Stimulated activated CD8-positive, alpha-beta memory T cell treated with anti-CD3 and anti-CD28 coated beads, Interleukin-15, amount 100 ng/mL, for 24 hours (primary cell): ENCODE data around the gene MLF2.

Experiments used
- DNase-seq: peaks from one replicate; pipeline ENCODE4 v3.0.0-alpha.2; 2020; ENCODE audit warnings: low read depth

Gene MLF2, protein sequence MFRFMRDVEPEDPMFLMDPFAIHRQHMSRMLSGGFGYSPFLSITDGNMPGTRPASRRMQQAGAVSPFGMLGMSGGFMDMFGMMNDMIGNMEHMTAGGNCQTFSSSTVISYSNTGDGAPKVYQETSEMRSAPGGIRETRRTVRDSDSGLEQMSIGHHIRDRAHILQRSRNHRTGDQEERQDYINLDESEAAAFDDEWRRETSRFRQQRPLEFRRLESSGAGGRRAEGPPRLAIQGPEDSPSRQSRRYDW

DNA sequence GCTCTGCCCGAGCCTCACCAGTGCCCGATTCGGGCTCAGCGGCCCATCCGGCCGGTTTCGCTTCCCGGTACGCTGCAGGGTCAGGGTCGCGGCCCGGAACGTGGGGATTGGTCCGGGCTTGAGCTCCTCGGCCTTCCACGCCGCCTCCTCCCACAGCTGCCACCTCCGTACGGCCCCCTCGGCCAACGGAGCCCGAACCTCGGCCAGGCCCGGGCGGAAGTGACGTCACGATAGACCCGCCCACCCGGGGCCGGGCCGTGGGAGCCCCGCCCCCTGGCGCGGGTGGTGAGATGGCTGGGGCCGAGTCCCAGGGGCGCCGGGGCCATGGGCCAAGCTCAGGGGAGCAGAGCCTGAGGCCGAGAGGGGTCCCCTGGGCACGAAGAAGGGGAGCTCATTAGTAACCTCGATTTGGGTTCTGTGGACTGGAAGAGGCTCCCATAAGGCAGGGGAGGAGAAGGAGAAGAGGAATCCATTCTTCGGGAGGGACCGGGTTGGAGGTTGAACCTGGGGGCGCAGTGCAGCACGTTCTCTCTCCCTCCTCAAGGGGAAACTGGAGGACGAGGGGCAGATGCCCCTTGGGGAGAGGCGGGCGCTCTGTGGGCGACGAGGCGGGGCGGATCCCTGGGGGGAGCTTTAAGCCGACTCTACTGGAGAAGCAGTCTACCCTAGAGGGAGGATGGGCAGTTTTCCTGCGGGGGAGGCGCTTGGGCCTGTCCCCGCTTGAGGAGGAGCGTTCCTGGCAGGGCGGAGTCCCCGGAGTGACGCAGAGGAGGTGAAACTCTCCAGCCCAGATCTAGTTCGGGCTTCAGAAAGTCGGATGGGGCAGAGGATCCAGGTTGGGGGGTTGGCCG is at the start of gene MLF2:
TSS of gene MLF2 (minus strand) at position 221 of the 851 bp plus-strand sequence. CDS start 807 bp downstream, outside the sequence.
- DNase-seq, result peak; percentile 91

DNA sequence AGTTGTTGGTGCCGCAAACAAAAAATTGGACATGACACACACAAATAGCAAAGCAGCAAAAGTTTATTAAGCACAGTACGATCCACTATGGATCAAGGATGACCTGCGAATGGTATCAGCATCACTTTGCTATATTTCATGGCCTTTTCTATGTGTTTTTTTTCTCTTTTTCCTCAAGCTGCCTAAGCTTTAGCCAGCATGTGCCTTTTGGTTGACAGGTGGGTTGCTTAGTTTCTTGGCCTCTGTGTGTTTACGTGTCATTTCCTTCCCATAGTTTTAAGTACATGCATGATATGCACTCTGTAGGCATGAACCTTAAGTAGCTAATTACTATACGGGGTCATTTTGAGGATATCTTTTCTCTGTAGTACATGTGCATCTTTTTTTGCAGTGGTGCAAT is 46.2 kb upstream of the MLF2 start:
- DNase-seq, result no peak

DNA sequence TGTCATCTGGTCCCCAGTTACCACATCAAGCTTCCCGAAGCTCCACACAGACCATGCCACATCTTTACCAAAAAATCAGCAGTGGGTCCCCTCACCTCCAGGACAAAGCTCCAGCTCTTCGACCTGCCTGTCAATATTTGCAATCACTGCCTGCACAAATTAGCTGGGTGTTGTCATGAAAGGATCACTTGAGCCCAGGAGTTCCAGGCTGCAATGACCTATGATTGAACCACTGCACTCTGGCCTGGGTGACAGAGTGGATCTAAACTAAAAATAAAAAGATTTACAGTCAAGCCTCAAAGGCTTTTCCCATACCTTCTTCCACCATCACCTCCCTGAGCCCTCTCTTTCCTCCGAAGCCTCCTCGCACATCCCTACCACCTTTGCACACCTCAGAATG is 43.6 kb upstream of the MLF2 start:
- DNase-seq, result no peak

DNA sequence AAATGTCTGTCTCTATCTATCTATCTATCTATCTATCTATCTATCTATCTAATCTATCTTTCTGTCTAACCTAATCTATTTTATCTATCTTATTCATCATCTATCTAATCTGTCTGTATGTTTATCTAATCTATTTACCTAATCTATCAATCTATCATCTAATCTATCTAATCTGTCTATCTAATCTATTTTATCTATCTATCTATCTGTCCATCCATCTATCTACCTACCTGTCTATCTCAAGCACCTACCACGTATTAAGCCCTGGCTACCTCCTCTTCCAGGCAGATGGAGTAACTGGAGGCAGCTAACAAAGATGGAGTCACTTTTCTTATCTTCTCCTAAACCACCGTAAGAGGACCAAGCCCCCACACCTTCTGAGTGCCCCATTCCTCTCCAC is 42.1 kb upstream of the MLF2 start:
- no peak for DNase-seq

DNA sequence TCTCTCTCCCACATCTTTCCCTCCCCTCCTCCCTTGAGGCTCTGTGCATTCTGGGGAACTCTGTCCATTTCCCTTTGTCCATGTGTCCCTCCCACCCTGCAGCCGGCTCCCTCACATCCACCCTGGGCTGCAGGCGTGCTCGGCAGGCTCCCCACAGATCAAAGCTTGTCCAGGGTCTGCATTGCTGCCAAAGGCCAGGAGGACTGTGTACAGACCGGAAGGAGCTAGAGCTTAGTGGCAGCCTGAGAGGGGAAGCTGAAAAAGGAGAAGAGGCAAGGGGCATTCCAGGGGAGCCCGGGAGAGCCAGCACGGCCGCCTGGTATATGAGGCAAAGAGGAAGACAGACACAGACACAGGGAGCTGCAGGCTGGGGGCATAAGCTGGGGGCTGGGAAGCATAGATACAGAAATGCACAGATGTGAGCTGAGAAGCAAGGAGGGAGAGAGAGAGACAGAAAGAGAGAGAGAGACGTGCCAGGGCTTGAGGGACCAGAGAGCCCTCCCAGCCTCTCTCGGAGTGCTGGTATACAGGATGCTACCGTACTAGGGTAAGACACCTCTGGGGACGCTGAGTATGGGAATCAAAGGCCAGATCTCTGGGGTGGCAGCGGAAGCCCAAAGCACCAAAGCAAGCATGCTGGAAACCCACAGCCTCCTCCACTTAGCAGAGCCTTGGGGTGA is 39.7 kb upstream of the MLF2 start:
- DNase-seq, result no peak

DNA sequence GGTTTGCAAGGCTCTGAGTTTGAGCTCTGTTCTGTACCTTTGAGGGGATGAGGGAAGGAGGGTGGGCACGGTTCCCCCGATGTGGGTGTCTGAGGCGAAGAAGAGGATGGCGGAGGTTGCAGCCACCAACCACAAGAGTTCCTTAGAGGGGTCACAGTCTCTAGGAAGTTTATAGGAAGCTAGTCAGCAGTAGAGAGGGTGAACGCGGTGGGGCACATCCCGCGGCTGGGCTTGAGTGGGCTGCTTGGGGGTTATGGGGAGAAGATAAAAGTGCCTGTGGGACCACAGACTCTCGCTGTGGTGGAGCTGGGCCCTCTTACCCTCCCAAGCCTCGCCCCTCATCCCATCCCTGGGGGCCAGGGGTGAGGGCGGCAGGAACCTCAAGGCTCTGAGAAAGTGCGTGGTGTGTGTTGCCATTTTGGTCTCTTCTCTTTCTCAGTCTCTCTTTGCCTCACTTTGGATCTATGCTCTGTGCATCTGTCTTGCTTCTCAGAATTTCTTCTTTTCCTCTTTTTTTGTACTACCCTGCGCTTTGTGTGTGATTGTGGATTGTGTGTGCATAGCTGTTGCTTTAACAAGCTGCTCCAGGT is 39.1 kb upstream of the MLF2 start:
- no peak for DNase-seq

DNA sequence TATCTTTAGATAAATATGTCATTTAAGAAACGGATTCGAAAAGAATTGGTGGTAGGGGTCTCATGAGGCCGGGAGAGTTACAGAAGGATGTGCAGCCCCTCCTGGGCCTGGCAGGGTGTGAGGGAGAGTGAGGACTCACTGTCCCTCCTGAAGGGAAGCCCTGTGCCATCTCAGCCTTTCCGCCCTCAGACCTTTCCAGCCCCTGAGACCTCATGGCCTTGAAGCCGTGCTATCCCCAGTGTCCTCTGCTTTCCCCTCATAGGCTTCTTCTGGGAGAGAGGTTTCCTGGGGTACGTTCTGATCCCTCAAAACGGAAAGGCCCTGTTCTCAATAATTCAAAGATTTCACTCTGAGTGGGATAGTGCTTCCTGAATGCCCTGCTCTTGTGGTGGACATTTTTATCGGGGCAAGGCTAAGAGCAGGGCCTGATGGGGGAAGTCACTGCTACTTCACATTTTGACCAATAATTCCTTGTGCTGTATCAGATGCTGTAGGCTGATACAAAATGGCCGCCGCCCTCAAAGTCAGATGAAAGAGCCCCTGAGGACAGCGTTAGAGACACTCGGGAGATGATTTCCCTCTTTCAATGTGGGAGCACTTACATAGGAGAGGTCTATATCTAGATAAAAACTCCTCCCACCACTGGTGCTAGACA is 37.7 kb upstream of the MLF2 start:
- DNase-seq, result no peak

DNA sequence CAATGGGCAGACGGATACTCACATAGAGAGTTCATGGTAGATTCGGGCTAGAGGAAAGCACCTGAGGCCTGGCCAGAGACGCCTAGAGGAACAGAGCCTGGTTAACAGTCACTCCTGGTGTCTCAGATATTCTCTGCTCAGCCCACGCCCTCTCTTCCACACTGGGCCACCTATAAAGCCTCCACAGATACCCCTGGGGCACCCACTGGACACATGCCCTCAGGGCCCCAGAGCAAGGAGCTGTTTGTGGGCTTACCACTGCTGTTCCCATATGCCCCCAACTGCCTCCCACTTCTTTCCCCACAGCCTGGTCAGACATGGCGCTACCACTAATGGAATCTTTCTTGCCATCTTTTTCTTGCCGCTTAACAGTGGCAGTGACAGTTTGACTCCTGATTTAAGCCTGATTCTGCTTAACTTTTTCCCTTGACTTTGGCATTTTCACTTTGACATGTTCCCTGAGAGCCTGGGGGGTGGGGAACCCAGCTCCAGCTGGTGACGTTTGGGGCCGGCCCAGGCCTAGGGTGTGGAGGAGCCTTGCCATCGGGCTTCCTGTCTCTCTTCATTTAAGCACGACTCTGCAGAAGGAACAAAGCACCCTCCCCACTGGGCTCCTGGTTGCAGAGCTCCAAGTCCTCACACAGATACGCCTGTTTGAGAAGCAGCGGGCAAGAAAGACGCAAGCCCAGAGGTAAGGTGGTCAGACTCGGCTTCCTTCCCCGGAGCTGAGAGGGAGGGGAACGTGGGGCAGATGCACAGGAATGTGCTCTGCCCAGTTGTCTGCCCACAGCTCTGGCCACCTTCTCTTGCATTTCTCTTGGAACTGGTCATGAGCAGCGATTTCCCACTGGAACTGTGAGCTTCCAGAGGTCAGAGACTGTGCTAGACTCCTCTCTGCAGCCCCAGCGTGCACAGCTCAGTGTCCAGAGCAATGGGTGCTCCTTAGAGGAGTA is 36.3 kb upstream of the MLF2 start, which contains the start of gene CD4:
TSS of gene CD4 (plus strand) at position 557 of the 953 bp plus-strand sequence. CDS start 10,611 bp downstream, outside the sequence.
- DNase-seq, result no peak

DNA sequence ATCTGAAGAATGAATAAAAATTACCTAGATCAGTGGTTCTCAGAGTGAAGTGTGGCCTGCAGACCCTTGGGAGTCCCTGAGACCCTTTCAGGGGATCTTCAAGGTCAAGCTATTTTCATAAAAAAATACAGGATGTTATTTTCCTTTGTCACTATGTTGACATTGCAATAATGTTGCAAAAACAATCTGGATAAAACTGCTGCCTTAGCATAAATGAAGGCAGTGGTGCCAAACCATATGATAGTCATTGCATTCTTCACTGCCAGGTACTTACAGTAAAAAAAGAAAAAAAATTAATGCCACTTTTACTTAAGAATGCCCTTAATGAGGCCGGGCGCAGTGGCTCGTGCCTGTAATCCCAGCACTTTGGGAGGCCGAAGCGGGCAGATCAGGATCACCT is 34.4 kb upstream of the MLF2 start:
- no peak for DNase-seq

DNA sequence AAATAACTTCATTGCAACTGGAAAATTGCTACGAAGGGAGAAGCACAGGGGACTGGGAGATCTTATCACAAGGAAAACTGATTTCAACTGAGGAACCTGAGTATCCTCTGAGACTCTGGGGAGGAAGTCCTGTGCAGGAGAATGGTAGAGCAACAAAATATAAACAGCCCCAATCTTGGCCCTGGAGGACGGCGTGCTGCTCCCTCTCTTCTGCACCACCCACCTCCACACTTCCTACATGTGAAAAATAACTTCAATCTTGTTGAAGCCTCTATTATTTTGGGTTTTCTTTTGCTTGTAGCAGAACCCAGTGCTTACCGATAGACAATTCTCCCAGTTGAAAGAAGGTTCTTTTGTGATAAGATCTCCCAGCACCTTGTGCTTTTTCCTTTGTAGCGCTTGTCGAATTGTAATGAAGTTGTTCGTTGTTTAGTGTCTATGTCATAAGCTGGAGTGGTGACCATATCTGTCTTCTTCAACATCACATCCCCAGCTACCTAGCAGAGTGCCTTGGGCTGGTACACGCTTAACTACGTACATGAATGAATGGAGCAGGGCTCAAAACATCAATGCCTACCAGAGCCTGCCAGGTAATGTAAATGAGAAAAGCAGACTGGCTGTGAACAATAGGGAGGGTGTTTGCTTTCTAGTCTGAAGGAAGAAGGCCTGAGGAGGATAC is 33.6 kb upstream of the MLF2 start:
- DNase-seq, result no peak

DNA sequence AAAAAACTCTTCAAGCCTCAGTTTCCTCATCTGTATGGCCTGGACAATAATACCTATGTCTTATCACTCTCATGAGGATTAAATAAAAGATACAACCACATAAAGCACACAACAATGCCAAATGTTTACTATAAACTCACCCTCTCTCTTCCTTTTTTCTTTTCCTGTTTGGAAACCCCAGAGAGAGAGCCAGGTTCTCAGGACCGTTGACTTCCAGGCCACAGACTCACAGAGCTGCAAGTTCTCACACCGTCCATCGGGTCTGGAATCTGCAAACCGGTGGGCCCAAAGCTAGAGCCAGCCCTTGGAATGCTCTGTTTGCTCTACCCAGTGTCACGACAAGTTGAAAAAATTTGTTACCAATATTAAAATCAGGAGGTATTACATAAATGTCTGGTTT is 31.8 kb upstream of the MLF2 start:
- DNase-seq, result no peak

DNA sequence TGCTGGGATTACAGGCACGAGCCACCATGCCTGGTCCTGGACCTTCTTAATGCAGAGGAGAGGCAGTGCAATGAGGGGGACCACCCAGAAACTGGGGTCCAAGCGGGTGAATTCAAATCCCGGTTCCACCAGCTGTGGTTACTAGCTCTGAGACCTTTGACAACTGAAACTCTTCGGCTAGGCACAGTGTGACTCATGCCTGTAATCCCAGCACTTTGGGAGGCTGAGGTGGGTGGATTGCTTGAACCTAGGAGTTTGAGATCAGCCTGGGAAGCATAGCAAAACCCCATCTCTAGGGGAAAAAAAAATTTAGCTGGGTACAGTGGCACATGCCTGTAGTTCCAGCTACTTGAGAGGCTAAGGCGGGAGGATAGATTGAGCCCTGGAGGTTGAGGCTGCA is 31.4 kb upstream of the MLF2 start:
- no peak for DNase-seq

DNA sequence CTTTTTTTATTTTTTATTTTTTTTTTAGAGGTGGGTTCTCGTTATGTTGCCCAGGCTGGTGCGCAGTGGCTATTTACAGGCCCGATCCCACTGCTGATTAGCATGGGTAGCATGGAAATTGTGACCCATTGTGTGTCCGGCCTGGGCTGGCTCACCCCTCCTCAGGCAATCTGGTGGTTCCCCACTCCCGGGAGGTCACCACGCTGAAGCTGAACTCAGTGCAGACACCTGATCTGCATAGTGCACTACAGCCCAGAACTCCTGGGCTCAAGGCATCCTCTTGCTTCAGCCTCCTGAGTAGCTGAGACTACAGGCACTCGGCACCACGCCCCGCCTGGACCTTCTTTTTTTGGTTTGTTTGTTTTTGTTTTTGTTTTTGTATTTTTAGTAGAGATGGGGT is 30.9 kb upstream of the MLF2 start:
- no peak for DNase-seq

DNA sequence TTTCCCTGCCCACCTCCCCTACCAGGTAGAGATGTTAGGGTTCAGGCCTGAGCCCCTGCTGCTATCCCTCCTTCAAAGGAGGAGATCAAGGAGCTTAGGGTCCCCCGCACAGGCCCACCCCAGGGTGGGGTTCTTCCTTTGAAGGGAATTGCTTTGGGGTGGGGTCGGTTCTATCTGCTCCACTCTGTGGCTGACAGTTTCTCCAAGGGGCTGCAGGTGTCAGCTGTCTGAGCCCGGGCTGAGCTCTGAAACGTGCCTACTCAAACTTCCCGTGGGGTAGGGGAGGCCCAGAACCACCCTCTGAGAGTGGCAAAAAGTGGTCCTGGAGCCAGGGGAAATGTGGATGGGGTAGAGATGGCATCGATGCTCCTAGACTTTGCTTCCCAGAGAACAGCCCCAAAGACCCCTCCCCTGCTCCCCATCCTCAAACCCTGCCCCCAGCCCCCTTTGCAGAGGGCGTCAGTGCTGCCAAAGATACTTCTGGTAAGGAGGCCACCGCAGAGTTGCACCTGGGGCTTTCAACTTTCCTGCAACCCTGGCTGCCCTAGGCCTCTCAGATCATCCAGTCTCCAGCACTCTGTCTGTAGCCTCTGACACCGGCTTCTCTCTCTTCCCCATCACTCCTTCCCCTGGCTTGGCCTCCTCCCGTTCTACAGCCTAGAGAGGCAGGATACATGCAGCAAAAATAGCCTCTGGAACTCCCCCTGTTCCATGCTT is 30.1 kb upstream of the MLF2 start:
- DNase-seq, result no peak

DNA sequence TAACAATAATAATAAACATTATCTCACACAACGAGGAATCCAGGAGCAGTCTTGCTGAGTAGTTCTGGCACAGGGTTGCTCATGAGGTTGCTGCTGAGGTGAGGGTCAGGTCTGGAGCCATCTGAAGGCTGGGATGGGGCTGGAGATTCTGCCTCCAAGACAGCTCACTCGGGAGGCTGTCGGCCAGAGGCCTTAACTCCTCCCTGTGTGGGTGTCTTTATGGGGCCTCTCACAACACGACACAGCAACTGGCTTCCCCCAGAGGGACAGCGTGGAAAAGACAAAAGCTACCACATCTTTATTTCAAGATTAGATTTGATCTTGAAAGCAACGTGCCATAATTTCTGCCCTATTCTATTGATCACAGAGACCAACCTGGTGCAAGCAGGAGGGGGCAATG is 29.2 kb upstream of the MLF2 start:
- DNase-seq, result no peak

DNA sequence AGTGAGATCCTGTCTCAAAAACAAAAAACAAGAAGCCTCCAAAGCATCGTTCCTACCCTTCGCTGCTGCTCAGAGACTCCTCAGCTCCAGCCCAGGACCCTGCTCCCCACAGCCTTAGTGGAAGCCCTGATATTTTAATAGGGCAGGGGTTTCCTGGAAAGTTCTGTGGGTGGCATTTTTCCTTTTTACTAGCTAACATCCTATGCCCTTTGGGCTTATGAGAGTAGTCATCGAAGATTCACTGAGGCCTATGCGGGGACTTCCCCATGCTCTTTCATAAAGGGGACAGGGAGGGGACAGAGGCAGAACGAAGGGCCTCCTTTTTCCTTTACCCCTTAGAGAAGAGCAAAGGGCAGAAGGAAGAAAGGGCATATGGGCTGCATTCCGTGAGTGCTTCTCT is 27.6 kb upstream of the MLF2 start:
- DNase-seq, result no peak

DNA sequence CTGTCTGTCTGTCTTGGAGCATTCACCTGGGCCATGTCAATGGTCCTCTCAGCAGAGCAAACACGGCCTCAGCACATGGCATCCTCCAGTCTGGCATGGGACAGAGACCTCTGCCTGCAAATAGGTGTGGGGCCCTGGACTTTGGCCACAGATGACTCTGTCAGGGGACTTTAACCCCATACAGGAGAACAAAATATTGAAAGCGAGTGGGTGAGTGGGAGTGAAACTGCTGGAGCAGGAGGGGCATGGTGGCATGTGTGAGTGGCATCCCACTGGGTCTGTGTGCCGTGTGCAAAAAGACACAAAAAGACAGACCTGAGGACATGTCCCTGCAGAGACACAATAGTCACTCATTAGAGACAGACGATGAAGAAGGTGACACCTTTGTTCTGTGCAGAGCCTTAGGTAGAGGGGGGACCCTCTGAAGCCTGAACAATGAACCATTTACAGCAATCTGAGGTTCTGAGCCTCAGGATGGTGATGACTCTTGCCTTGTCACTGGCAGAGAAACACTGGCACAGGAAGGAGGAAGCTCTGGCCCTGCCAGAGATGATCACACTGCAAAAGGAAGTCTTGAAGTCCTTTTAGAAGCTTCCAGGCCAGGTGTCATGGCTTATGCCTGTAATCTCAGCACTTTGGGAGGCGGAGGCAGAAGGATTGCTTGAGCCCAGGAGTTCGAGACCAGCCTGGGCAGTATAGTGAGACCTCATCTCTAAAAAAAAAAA is 26.9 kb upstream of the MLF2 start:
- no peak for DNase-seq

DNA sequence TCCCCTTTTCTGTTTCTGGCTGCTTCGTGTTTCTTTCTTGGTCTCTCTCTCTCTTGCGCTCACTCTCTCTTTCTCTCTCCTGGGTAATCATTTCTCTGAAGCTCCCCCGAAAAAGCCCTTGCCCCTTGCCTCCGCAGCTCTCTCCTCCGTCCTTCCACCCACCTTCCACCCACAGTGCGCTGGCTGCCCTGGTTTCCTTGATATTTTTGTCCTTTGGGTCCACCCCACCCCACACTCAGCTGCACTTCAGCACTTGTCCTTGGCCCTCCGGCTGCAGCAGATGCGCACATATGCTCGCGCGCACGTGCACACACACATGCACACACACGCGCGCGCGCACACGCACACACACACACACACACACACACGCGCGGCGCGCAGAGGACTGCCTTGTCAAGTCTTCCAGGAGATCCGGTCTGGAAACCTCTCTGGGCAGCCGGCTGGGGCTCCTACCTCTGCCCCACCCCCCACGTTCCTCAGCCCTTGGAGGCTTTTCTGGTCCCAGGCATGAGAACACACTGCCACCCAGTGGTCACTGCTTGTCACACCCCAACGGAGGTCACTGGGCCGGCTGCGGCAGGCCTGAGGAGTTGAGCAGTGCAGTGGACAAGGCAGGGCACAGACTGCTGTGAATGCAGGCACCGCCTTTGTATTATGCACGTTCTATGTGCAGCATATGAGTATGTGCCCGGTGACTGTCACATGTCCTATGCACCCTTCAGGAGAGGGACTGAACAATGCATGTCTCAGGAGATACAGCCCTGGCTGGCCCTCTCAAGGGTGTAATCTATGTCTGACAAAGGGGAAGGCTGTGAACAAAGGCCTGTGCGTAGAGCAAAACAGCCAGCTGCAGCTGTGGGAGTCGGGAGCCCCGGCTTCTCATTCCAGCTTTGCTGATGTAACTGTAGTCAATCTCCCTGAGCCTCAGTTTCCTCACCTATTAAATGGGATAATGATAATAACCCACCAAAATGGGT is 25.9 kb upstream of the MLF2 start:
- peak; percentile 65 for DNase-seq
